GM12801 (cell line): ENCODE measurements around the gene ACER3.

ENCODE experiments used
- CTCF ChIP-seq: IDR thresholded peaks from one replicate; pipeline ENCODE4 v1.5.1; 2011; ENCODE audit warnings: control low read depth; ENCODE audit not compliant: insufficient read length; ENCODE audit errors: extremely low read depth

The ACER3 gene

GRCh38 chr11:76860539-76861475 lies at the start of gene ACER3:
Gene ACER3, plus strand, starts transcription at chr11:76860918. Its CDS starts 59 bp downstream, at chr11:76860977.
- TF ChIP-seq CTCF: no peak

DNA sequence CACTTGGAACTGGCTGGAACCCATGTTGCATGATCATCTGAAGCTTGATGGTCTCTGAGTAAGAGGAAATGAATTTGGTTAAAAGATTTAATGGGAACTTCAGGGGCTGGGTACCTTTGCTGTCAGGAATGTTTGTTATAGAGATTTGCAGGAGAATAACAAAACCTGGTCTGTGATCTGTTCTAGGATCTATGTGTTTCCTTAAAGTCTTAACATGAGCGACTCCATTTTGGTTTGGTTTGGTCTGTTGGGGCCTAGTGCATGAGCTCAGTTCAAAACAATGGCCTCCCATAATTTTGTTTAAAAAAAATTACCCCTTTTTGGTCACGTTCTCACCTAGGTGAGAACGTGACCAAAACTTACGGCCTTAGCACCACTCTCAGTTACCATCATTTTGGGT lies 49.5 kb upstream of the ACER3 start:
- no peak for TF ChIP-seq CTCF

DNA sequence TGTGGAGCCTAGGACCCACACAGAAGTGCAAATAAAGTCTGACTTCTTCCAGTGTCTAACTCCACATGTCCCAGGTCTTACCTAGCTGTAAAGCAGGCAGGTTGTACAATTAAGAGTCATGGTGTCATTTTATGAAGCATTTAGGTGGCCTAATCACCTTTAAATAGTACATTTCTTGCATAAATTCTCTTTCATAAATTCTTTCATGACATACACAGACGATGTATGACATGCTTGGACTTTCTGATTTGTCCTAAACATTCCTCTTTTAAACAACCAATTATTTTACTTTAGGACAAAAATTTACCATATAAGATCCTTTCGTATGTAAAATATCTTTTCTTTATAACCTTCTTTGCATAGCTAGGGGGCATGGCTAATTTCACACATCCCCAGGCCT lies 46.3 kb upstream of the ACER3 start:
- TF ChIP-seq CTCF: no peak

DNA sequence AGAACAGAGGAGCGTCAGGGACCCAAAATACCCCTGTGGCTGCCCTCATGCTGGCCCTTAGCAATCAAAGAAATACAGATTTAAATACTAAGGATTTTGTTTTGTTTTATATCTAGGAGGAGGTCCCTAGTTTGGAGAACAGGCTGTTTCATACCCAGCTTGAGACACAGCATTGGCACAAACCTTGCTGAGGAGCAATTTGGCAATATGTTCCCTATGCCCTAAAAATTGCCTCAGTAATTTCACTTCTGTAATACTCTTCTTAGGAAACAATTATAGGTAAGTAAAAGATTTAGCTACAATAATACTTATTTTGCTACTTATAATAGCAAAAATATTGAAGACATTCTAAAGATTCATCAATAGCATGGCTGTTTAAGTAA lies 40.5 kb upstream of the ACER3 start:
- no peak for TF ChIP-seq CTCF

DNA sequence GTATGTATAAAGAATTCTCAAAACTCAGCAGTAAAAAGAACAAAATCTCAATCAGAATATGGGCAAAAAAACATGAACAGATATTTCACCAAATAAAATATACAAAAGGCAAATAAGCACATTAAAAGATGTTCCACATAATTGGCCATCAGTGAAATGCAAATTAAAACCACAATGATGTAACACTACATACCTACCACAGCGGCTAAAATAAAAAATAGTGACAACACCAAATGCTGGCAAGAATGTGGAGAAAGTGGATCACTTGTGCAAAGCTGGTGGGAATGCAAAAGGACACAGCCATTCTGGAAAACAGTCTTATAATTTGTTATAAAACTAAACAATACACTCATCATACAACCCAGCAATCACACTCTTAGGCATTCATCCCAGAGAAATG lies 38.3 kb upstream of the ACER3 start:
- no peak for TF ChIP-seq CTCF

GRCh38 chr11:76823481-76824028 lies 37.2 kb upstream of the ACER3 start:
- no peak for TF ChIP-seq CTCF

GRCh38 chr11:76824083-76824939 lies 36.4 kb upstream of the ACER3 start:
- no peak for TF ChIP-seq CTCF
